Measurements from ENCODE around the gene TATDN3. TPM values are rescaled to one million over a fixed set of nuclear protein-coding genes. Genes with fewer than 3 reads are reported as not detected.
"Not testable (repeated sequence)": the region's sequence is repeated elsewhere in the genome, so short reads cannot be mapped to it uniquely, and the experiment has no call there.

The TATDN3 gene
- polyA plus RNA-seq, 1 experiment, result 16.3 TPM

GRCh38 chr1:212774584-212774983, 17.1 kb upstream of the TATDN3 start:
- no peak for TF ChIP-seq CTCF (IDR thresholded peaks at IDR 0.05; ENCODE audit: low read depth, low read length)
- Histone ChIP-seq H3K9me3 (ENCODE audit: control insufficient read depth, insufficient read depth, low read length) (no peaks in the 10 kb centered on the region), H3K27ac (ENCODE audit: low read depth, low read length) (no peak overlapping the region), H3K27me3 (ENCODE audit: control insufficient read depth, insufficient read depth, low read length) (no peaks in the 10 kb centered on the region), H3K4me3 (ENCODE audit: low read depth, low read length) (no peak overlapping the region)
- CTCF ChIA-PET, result no interaction called here
- DNase-seq (ENCODE audit: low read depth, low spot score), result no peak
- POLR2A ChIA-PET, result no interaction called here

- Histone ChIP-seq H3K9me3 (ENCODE audit: control insufficient read depth, insufficient read depth, low read length) (no peaks in the 10 kb centered on the region), H3K4me3 (ENCODE audit: low read depth, low read length) (no peak overlapping the region), H3K27me3 (ENCODE audit: control insufficient read depth, insufficient read depth, low read length) (no peaks in the 10 kb centered on the region), H3K27ac (ENCODE audit: low read depth, low read length) (no peak overlapping the region)
- CTCF ChIA-PET, result interaction anchor here (0.6 to 3.1 kb wide), 3 partner anchors 9 to 298 kb away, joined by 3 to 18 read pairs (median 5); no protein-coding TSS in a partner anchor
- DNase-seq (ENCODE audit: low read depth, low spot score), result no peak
- no peak for TF ChIP-seq CTCF (IDR thresholded peaks at IDR 0.05; ENCODE audit: low read depth, low read length)
- POLR2A ChIA-PET, result no interaction called here
Measured at GRCh38 chr1:212775241-212775640, 16.5 kb upstream of the TATDN3 start.

GRCh38 chr1:212777151-212777550, 14.5 kb upstream of the TATDN3 start:
- ChIA-PET POLR2A (no interaction called here), CTCF (interaction anchor here (0.6 to 3.1 kb wide), 4 partner anchors 25 to 300 kb away, joined by 3 to 18 read pairs (median 7); no protein-coding TSS in a partner anchor)
- no peaks in the 10 kb centered on the region for H3K9me3 ChIP-seq (ENCODE audit: control insufficient read depth, insufficient read depth, low read length)
- no peaks in the 10 kb centered on the region for H3K27me3 ChIP-seq (ENCODE audit: control insufficient read depth, insufficient read depth, low read length)
- no peak overlapping the region for H3K27ac ChIP-seq (ENCODE audit: low read depth, low read length)
- TF ChIP-seq CTCF (IDR thresholded peaks at IDR 0.05; ENCODE audit: low read depth, low read length), result no peak
- DNase-seq (ENCODE audit: low read depth, low spot score), result no peak
- no peak overlapping the region for H3K4me3 ChIP-seq (ENCODE audit: low read depth, low read length)

GRCh38 chr1:212779086-212779485, 12.6 kb upstream of the TATDN3 start:
- POLR2A ChIA-PET; H3K9me3 ChIP-seq (ENCODE audit: control insufficient read depth, insufficient read depth, low read length); H3K4me3 ChIP-seq (ENCODE audit: low read depth, low read length); DNase-seq (ENCODE audit: low read depth, low spot score); H3K27me3 ChIP-seq (ENCODE audit: control insufficient read depth, insufficient read depth, low read length); H3K27ac ChIP-seq (ENCODE audit: low read depth, low read length); CTCF ChIA-PET: not testable (repeated sequence)

- POLR2A ChIA-PET, result no interaction called here
- no peak for DNase-seq (ENCODE audit: low read depth, low spot score)
- no peak for TF ChIP-seq CTCF (IDR thresholded peaks at IDR 0.05; ENCODE audit: low read depth, low read length)
- Histone ChIP-seq H3K9me3 (ENCODE audit: control insufficient read depth, insufficient read depth, low read length) (no peaks in the 10 kb centered on the region), H3K4me3 (ENCODE audit: low read depth, low read length) (no peak overlapping the region), H3K27me3 (ENCODE audit: control insufficient read depth, insufficient read depth, low read length) (no peaks in the 10 kb centered on the region), H3K27ac (ENCODE audit: low read depth, low read length) (no peak overlapping the region)
- CTCF ChIA-PET, result interaction anchor here (2.0 to 4.1 kb wide), 8 partner anchors 8 to 325 kb away, joined by 5 to 75 read pairs (median 14); partner anchors contain the start of gene BATF3
Measured at GRCh38 chr1:212780759-212781158, 10.9 kb upstream of the TATDN3 start.

All from AG04450 (cell line).